IMR-90 (cell line): ENCODE data around the gene NEAT1. TPM values are rescaled to one million over a fixed set of nuclear protein-coding genes. Genes with fewer than 3 reads are reported as not detected.

ENCODE experiments used
- ATAC-seq: fragments of 200-7000 bp; cut with Tn5 transposase; 2 replicates; pipeline ENCODE4 v1.9.1; 2020; ENCODE audit warnings: low read depth, mild to moderate bottlenecking, moderate library complexity
- BruUV-seq: library from RNA; stranded (reverse); fragments of 400-500 nt; replicated peaks from 2 replicates; lab custom pipeline; 2021; lab: Mats Ljungman, UMichigan
- CTCF ChIA-PET: fragments of 300-600 bp; formaldehyde crosslinking; extraction: SDS; loops from one replicate; lab custom pipeline; 2021; ENCODE audit warnings: antibody characterized with exemption; lab: Yijun Ruan, JAX
- POLR2A ChIA-PET: fragments of 300-600 bp; sonication (Branson Sonifier 250); formaldehyde crosslinking; loops from one replicate; lab custom pipeline; 2022; ENCODE audit warnings: antibody characterized with exemption; ENCODE audit not compliant: unreplicated experiment; lab: Charles Lee
- DNase-seq: peaks from one replicate; pipeline ENCODE4 v3.0.0; 2013
- H2AFZ ChIP-seq: replicated peaks from 2 replicates; pipeline ENCODE3; 2013; ENCODE audit warnings: low read length, mild to moderate bottlenecking; ENCODE audit not compliant: poor library complexity
- H2AK5ac ChIP-seq: 2 replicates; pipeline ENCODE4 v1.6.1; 2013; ENCODE audit warnings: low read depth, low read length, inconsistent platforms
- H2AK9ac ChIP-seq: replicated peaks from 2 replicates; pipeline ENCODE3; 2013; ENCODE audit warnings: mild to moderate bottlenecking, low read depth, low read length, moderate library complexity; ENCODE audit not compliant: poor library complexity
- H2BK120ac ChIP-seq: 2 replicates; pipeline ENCODE4 v1.6.1; 2013; ENCODE audit warnings: low read depth, low read length, inconsistent platforms
- H2BK15ac ChIP-seq: 3 replicates; pipeline ENCODE4 v1.6.1; 2013; ENCODE audit warnings: low read depth, low read length, inconsistent platforms
- H2BK20ac ChIP-seq: 2 replicates; pipeline ENCODE4 v1.6.1; 2013; ENCODE audit warnings: low read depth, mild to moderate bottlenecking, inconsistent platforms, low read length, moderate library complexity
- H2BK5ac ChIP-seq: 2 replicates; pipeline ENCODE4 v1.6.1; 2013; ENCODE audit warnings: mild to moderate bottlenecking, low read depth, low read length, inconsistent platforms; ENCODE audit not compliant: poor library complexity, severe bottlenecking
- H3K14ac ChIP-seq: replicated peaks from 2 replicates; pipeline ENCODE4 v1.6.1; 2013; ENCODE audit warnings: low read depth, low read length, inconsistent platforms
- H3K18ac ChIP-seq: 2 replicates; pipeline ENCODE4 v1.6.1; 2013; ENCODE audit warnings: low read depth, low read length, control low read depth
- H3K23ac ChIP-seq: 2 replicates; pipeline ENCODE4 v1.6.1; 2013; ENCODE audit warnings: low read depth, low read length, inconsistent platforms
- H3K27ac ChIP-seq: 2 replicates; pipeline ENCODE4 v1.5.1; 2013; ENCODE audit warnings: mild to moderate bottlenecking, control low read depth, low read length; ENCODE audit not compliant: insufficient read depth
- H3K27me3 ChIP-seq: 2 replicates; pipeline ENCODE4 v1.6.1; 2013; ENCODE audit warnings: low read length; ENCODE audit not compliant: control insufficient read depth, insufficient read depth
- H3K36me3 ChIP-seq: 2 replicates; pipeline ENCODE4 v1.6.1; 2013; ENCODE audit warnings: low read length, mixed read lengths; ENCODE audit not compliant: control insufficient read depth, insufficient read depth
- H3K4ac ChIP-seq: 2 replicates; pipeline ENCODE4 v1.6.1; 2013; ENCODE audit warnings: low read depth, low read length, inconsistent platforms
- H3K4me1 ChIP-seq: 2 replicates; pipeline ENCODE4 v1.6.1; 2013; ENCODE audit warnings: low read length, mixed read lengths; ENCODE audit not compliant: control insufficient read depth, insufficient read depth
- H3K4me2 ChIP-seq: 2 replicates; pipeline ENCODE4 v1.6.1; 2013; ENCODE audit warnings: low read depth, mild to moderate bottlenecking, control low read depth, low read length, moderate library complexity
- H3K4me3 ChIP-seq: 2 replicates; pipeline ENCODE4 v1.5.1; 2013; ENCODE audit warnings: low read depth, mild to moderate bottlenecking, control low read depth, low read length, moderate library complexity; ENCODE audit not compliant: insufficient read depth
- H3K56ac ChIP-seq: 2 replicates; pipeline ENCODE4 v1.6.1; 2013; ENCODE audit warnings: low read length, inconsistent platforms; ENCODE audit not compliant: insufficient read depth; ENCODE audit errors: extremely low read depth
- H3K79me1 ChIP-seq, 2 experiments: 2 replicates each; pipeline ENCODE4 v1.6.1; 2013; ENCODE audit warnings: low read length in 2 of 2, inconsistent platforms in 1 of 2, low read depth in 1 of 2
- H3K9ac ChIP-seq: 2 replicates; pipeline ENCODE4 v1.6.1; 2013; ENCODE audit warnings: low read depth, low read length, control low read depth
- H3K9me1 ChIP-seq: 2 replicates; pipeline ENCODE4 v1.6.1; 2013; ENCODE audit warnings: low read length, inconsistent platforms; ENCODE audit not compliant: insufficient read depth
- H3K9me3 ChIP-seq: 2 replicates; pipeline ENCODE4 v1.6.1; 2013; ENCODE audit warnings: low read length; ENCODE audit not compliant: control insufficient read depth, insufficient read depth
- H4K20me1 ChIP-seq: 2 replicates; pipeline ENCODE4 v1.6.1; 2013; ENCODE audit warnings: low read length, inconsistent platforms; ENCODE audit not compliant: insufficient read depth
- H4K5ac ChIP-seq: 2 replicates; pipeline ENCODE4 v1.6.1; 2013; ENCODE audit warnings: mild to moderate bottlenecking, low read depth, low read length, control low read depth
- H4K8ac ChIP-seq, 2 experiments: 2 replicates each; pipeline ENCODE4 v1.6.1; 2013; ENCODE audit warnings: low read depth in 2 of 2, low read length in 2 of 2, control low read depth in 1 of 2, inconsistent platforms in 1 of 2
- H4K91ac ChIP-seq: 2 replicates; pipeline ENCODE4 v1.6.1; 2013; ENCODE audit warnings: low read depth, low read length, inconsistent platforms; ENCODE audit not compliant: insufficient read depth
- BHLHE40 ChIP-seq: fragments of 150-350 bp; IDR thresholded peaks from 2 replicates; pipeline ENCODE4 v1.6.1; 2016; ENCODE audit warnings: mild to moderate bottlenecking, low read depth, low read length
- CEBPB ChIP-seq: IDR thresholded peaks from 2 replicates; pipeline ENCODE4 v1.6.1; 2012; ENCODE audit warnings: low read depth, low read length, improper control_type of control experiment
- FOS ChIP-seq: fragments of 150-350 bp; IDR thresholded peaks from 2 replicates; pipeline ENCODE4 v1.6.1; 2016; ENCODE audit warnings: low read depth, low read length
- MAZ ChIP-seq: IDR thresholded peaks from 2 replicates; pipeline ENCODE4 v1.6.1; 2012; ENCODE audit warnings: low read depth, mild to moderate bottlenecking, low read length, improper control_type of control experiment, moderate library complexity, borderline replicate concordance
- MXI1 ChIP-seq: IDR thresholded peaks from 2 replicates; pipeline ENCODE4 v1.6.1; 2012; ENCODE audit warnings: low read depth, mild to moderate bottlenecking, low read length, moderate library complexity, borderline replicate concordance
- NFE2L2 ChIP-seq: fragments of 150-350 bp; IDR thresholded peaks from 2 replicates; pipeline ENCODE4 v1.6.1; 2016; ENCODE audit warnings: low read depth, mild to moderate bottlenecking, low read length
- POLR2A ChIP-seq: IDR thresholded peaks from 2 replicates; pipeline ENCODE4 v1.6.1; 2012; ENCODE audit warnings: mild to moderate bottlenecking, low read depth, low read length
- RAD21 ChIP-seq: IDR thresholded peaks from 2 replicates; pipeline ENCODE4 v1.6.1; 2012; ENCODE audit warnings: low read length, improper control_type of control experiment
- RCOR1 ChIP-seq: IDR thresholded peaks from 2 replicates; pipeline ENCODE4 v1.6.1; 2012; ENCODE audit warnings: mild to moderate bottlenecking, low read length, improper control_type of control experiment; ENCODE audit not compliant: insufficient replicate concordance
- RFX5 ChIP-seq: IDR thresholded peaks from 2 replicates; pipeline ENCODE4 v1.8.0; 2012; ENCODE audit warnings: low read depth, mild to moderate bottlenecking, low read length, moderate library complexity
- SMC3 ChIP-seq: fragments of 150-350 bp; IDR thresholded peaks from 2 replicates; pipeline ENCODE4 v1.6.1; 2016; ENCODE audit warnings: low read depth, mild to moderate bottlenecking, antibody characterized with exemption, low read length, moderate library complexity
- WGBS, 2 experiments: methylation state at CpG; one replicate each; pipeline versions ENCODE4 v1.1.5 to v1.1.7; 2013; ENCODE audit warnings: missing lambda C conversion rate in 2 of 2; ENCODE audit not compliant: insufficient read length in 1 of 2; ENCODE audit errors: extremely low coverage in 2 of 2; 5-methylcytosine and 5-hydroxymethylcytosine counted together
- dilution Hi-C: fragments of 300-500 bp; cut with HindIII; formaldehyde crosslinking; loops from one replicate; pipeline ENCODE4 v1.14.3; 2018; ENCODE audit warnings: low sequenced_read_pairs; ENCODE audit not compliant: unreplicated experiment
- in situ Hi-C: fragments of 300-500 bp; cut with MboI; formaldehyde crosslinking; loops from 3 replicates; pipeline ENCODE4 v1.14.3; 2019; ENCODE audit warnings: low sequenced_read_pairs, inconsistent platforms, mixed read lengths
- intact Hi-C: fragments of 100-400 bp; cut with micrococcal nuclease; formaldehyde crosslinking; loops from 2 replicates; pipeline ENCODE4 v1.10.0; 2022
- polyA plus RNA-seq, 3 experiments: library from polyadenylated mRNA; depleted of rRNA; stranded (reverse); fragments of >200 nt; gene quantifications; 2 replicates each; pipeline ENCODE4 v1.2.3, GENCODE V29; 2012; ENCODE audit warnings: low replicate concordance in 1 of 3
- total RNA-seq: library from RNA; depleted of rRNA; stranded (reverse); fragments of >200 nt; gene quantifications from 2 replicates; pipeline ENCODE4 v1.2.3, GENCODE V29; 2012
- TF ChIP-seq, protein P1 (sequence below): fragments of 150-350 bp; IDR thresholded peaks from 2 replicates; pipeline ENCODE4 v1.6.1; 2016; ENCODE audit warnings: low read depth, mild to moderate bottlenecking, low read length, moderate library complexity, borderline replicate concordance
- TF ChIP-seq, protein P2 (sequence below): fragments of 150-350 bp; IDR thresholded peaks from 2 replicates; pipeline ENCODE4 v1.6.1; 2017; ENCODE audit warnings: mild to moderate bottlenecking, antibody characterized with exemption, low read length, low read depth
- TF ChIP-seq, protein P3 (sequence below): conservative IDR thresholded peaks from 2 replicates; pipeline ENCODE4 v1.5.1; 2012; ENCODE audit warnings: mild to moderate bottlenecking, low read depth, low read length, improper control_type of control experiment

NEAT1 gene
- total and polyA plus RNA-seq, 2 of the 4 experiments (the other 2 are of a cell fraction), result 30.1 to 114 TPM

DNA sequence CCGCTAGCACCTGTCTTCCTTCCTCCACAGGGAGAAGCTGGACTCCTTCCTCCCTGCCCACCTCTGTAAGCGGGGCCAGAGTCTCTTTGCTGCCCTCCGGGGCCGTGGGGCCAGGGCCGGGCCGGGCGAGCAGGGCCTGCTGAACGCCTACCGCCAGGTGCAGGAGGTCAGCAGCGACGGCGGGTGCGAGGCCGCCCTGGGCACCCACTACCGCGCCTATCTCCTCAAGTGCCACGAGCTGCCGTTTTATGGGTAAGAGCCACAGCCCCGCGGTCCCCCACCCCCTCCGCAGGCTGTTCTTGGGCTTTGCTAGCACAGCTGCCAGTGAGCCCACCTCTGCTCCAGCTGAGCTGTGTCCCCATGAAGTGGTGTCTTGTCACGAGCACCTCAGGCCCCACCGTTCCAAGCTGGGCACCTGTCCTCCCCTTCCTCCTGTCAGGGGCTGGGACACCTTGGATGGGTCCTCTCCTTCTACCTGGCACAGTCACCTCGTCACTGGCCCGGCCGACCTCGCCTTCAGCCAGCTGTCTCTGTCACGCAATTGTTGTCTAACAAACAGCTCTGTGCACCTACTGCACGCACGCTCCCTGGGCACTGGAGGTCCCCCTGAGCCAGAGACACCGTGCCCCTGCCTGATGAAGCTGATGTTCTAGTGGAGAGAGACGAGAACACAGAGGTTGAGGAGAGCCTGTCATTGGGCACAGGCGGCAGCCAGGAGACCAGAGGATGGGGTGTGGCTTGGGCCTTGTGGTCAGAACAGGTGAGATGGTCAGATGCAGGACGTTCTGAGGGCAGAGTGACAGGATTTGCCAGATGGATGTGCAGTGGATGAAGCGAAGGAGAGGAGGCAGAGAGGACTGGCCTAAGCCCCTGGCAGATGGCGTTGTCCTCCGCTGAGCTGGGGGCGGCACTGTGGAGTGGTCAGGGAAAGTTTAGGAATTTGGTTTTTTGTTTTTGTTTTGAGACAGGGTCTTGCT is 25.5 kb upstream of the NEAT1 start:
- BruUV-seq, result no TSS peak
- POLR2A ChIA-PET, result no interaction called here
- intact Hi-C loops, result no loop called here
- TF ChIP-seq RCOR1 (no peak), MXI1 (no peak), BHLHE40 (no peak), NFE2L2 (no peak), RAD21 (no peak), CEBPB (no peak), RFX5 (no peak), SMC3 (no peak), MAZ (no peak), FOS (no peak), POLR2A (no peak)
- TF ChIP-seq, protein P1, sequence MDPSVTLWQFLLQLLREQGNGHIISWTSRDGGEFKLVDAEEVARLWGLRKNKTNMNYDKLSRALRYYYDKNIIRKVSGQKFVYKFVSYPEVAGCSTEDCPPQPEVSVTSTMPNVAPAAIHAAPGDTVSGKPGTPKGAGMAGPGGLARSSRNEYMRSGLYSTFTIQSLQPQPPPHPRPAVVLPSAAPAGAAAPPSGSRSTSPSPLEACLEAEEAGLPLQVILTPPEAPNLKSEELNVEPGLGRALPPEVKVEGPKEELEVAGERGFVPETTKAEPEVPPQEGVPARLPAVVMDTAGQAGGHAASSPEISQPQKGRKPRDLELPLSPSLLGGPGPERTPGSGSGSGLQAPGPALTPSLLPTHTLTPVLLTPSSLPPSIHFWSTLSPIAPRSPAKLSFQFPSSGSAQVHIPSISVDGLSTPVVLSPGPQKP, result no peak
- TF ChIP-seq, protein P2, sequence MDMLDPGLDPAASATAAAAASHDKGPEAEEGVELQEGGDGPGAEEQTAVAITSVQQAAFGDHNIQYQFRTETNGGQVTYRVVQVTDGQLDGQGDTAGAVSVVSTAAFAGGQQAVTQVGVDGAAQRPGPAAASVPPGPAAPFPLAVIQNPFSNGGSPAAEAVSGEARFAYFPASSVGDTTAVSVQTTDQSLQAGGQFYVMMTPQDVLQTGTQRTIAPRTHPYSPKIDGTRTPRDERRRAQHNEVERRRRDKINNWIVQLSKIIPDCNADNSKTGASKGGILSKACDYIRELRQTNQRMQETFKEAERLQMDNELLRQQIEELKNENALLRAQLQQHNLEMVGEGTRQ, result no peak
- TF ChIP-seq, protein P3, sequence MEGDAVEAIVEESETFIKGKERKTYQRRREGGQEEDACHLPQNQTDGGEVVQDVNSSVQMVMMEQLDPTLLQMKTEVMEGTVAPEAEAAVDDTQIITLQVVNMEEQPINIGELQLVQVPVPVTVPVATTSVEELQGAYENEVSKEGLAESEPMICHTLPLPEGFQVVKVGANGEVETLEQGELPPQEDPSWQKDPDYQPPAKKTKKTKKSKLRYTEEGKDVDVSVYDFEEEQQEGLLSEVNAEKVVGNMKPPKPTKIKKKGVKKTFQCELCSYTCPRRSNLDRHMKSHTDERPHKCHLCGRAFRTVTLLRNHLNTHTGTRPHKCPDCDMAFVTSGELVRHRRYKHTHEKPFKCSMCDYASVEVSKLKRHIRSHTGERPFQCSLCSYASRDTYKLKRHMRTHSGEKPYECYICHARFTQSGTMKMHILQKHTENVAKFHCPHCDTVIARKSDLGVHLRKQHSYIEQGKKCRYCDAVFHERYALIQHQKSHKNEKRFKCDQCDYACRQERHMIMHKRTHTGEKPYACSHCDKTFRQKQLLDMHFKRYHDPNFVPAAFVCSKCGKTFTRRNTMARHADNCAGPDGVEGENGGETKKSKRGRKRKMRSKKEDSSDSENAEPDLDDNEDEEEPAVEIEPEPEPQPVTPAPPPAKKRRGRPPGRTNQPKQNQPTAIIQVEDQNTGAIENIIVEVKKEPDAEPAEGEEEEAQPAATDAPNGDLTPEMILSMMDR, result no peak

More for the DNA sequence above, 25.5 kb upstream of the NEAT1 start:
- Histone ChIP-seq H2BK15ac (no peak overlapping the region), H3K4me3 (no peak overlapping the region), H3K27me3 (no peaks in the 10 kb centered on the region), H2AK5ac (no peak overlapping the region), H2BK120ac (no peak overlapping the region), H3K9me1 (no peaks in the 10 kb centered on the region; the same call in none of the 2 replicates), H3K36me3 (peaks cover 66% of the 10 kb centered on the region), H3K18ac (no peak overlapping the region), H3K4me2 (no peak overlapping the region), H3K4me1 (no peaks in the 10 kb centered on the region), H4K8ac (no peak overlapping the region), H3K9ac (no peak overlapping the region), H3K27ac (no peak overlapping the region), H2BK20ac (no peak overlapping the region), H3K79me1 (peaks cover 3 to 51% of the 10 kb centered on the region in 2 experiments; a peak in 3 of 4 replicates), H4K20me1 (peaks cover 4% of the 10 kb centered on the region), H3K56ac (no peak overlapping the region), H2AK9ac (no peak overlapping the region), H3K23ac (no peak overlapping the region), H2AFZ (no peak overlapping the region), H3K14ac (no peak overlapping the region), H3K9me3 (no peaks in the 10 kb centered on the region), H3K4ac (no peak overlapping the region), H4K5ac (no peak overlapping the region), H4K91ac (no peak overlapping the region), H2BK5ac (no peak overlapping the region)
- dilution Hi-C loops, result no loop called here
- ATAC-seq (no peak), DNase-seq (no peak)
- CTCF ChIA-PET, result no interaction called here
- 95% methylated on average over 13 of the region's 38 CpGs; no CpG with 5 or more reads in 1 of the 2 experiments for WGBS, 2 experiments
- in situ Hi-C loops, result no loop called here
